LNCaP clone FGC (cell line): ENCODE results near the gene CBFA2T2.

Experiments
- DNase-seq: peaks from one replicate; pipeline ENCODE4 v3.0.0-alpha.2; 2011; ENCODE audit warnings: low read depth
- H3K4me3 ChIP-seq: 2 replicates; pipeline ENCODE4 v1.5.1; 2011; ENCODE audit warnings: mild to moderate bottlenecking, low read depth, low read length, control low read depth
- CTCF ChIP-seq: IDR thresholded peaks from 2 replicates; pipeline ENCODE4 v1.5.1; 2012; ENCODE audit warnings: mild to moderate bottlenecking; ENCODE audit not compliant: control insufficient read depth, insufficient read depth; ENCODE audit errors: extremely low read depth

CBFA2T2 gene

GRCh38 chr20:33654680-33655161 is 164.8 kb downstream of the CBFA2T2 start:
- DNase-seq = no peak
- no peak overlapping the region for H3K4me3 ChIP-seq
- TF ChIP-seq CTCF = no peak

GRCh38 chr20:33655164-33655563 is 165.3 kb downstream of the CBFA2T2 start:
- TF ChIP-seq CTCF = no peak
- no peak overlapping the region for H3K4me3 ChIP-seq
- DNase-seq = no peak

- no peak for DNase-seq
- no peak for TF ChIP-seq CTCF
- H3K4me3 ChIP-seq = no peak overlapping the region
Observed at GRCh38 chr20:33656010-33656782, 166.3 kb downstream of the CBFA2T2 start.

- no peak for DNase-seq
- TF ChIP-seq CTCF = no peak
- no peak overlapping the region for H3K4me3 ChIP-seq
Observed at GRCh38 chr20:33656783-33657703, 167.1 kb downstream of the CBFA2T2 start.

- no peak for DNase-seq
- no peak for TF ChIP-seq CTCF
- no peak overlapping the region for H3K4me3 ChIP-seq
Observed at GRCh38 chr20:33657704-33658095, 167.8 kb downstream of the CBFA2T2 start.

- H3K4me3 ChIP-seq = no peak overlapping the region
- no peak for TF ChIP-seq CTCF
- DNase-seq = no peak
Observed at GRCh38 chr20:33658510-33658909, 168.6 kb downstream of the CBFA2T2 start.
